Lower leg skin (tissue), 3 donors: ENCODE measurements around the gene NELL1.
"Not testable (repeated sequence)": the region's sequence is repeated elsewhere in the genome, so short reads cannot be mapped to it uniquely, and the experiment has no call there.

Experiments used
- POLR2A ChIP-seq, 2 donors: fragments of 450-650 bp; IDR thresholded peaks; one replicate each; pipeline ENCODE4 v1.6.1; 2016 to 2017; ENCODE audit warnings: antibody characterized with exemption in 2 of 2, mild to moderate bottlenecking in 1 of 2, moderate library complexity in 1 of 2
- TF ChIP-seq, protein P1 (sequence below), 3 donors: fragments of 450-650 bp; IDR thresholded peaks; one replicate each; pipeline ENCODE4 v1.5.1; 2016; ENCODE audit warnings: antibody characterized with exemption in 3 of 3, mild to moderate bottlenecking in 3 of 3, moderate library complexity in 2 of 3

- TF ChIP-seq, protein P1, sequence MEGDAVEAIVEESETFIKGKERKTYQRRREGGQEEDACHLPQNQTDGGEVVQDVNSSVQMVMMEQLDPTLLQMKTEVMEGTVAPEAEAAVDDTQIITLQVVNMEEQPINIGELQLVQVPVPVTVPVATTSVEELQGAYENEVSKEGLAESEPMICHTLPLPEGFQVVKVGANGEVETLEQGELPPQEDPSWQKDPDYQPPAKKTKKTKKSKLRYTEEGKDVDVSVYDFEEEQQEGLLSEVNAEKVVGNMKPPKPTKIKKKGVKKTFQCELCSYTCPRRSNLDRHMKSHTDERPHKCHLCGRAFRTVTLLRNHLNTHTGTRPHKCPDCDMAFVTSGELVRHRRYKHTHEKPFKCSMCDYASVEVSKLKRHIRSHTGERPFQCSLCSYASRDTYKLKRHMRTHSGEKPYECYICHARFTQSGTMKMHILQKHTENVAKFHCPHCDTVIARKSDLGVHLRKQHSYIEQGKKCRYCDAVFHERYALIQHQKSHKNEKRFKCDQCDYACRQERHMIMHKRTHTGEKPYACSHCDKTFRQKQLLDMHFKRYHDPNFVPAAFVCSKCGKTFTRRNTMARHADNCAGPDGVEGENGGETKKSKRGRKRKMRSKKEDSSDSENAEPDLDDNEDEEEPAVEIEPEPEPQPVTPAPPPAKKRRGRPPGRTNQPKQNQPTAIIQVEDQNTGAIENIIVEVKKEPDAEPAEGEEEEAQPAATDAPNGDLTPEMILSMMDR (IDR thresholded peaks at IDR 0.05) = not testable (repeated sequence)
- not testable (repeated sequence) for TF ChIP-seq POLR2A (IDR thresholded peaks at IDR 0.05)
Measured at GRCh38 chr11:20862263-20862662, 192.9 kb downstream of the NELL1 start.
